ENCODE data around the gene CEP72. TPM values are rescaled to one million over a fixed set of nuclear protein-coding genes. Genes with fewer than 3 reads are reported as not detected.
"Not testable (repeated sequence)": the region's sequence is repeated elsewhere in the genome, so short reads cannot be mapped to it uniquely, and the experiment has no call there.

Gene CEP72
- total RNA-seq, 1 donor from 2014 or later: 32.3 TPM

DNA sequence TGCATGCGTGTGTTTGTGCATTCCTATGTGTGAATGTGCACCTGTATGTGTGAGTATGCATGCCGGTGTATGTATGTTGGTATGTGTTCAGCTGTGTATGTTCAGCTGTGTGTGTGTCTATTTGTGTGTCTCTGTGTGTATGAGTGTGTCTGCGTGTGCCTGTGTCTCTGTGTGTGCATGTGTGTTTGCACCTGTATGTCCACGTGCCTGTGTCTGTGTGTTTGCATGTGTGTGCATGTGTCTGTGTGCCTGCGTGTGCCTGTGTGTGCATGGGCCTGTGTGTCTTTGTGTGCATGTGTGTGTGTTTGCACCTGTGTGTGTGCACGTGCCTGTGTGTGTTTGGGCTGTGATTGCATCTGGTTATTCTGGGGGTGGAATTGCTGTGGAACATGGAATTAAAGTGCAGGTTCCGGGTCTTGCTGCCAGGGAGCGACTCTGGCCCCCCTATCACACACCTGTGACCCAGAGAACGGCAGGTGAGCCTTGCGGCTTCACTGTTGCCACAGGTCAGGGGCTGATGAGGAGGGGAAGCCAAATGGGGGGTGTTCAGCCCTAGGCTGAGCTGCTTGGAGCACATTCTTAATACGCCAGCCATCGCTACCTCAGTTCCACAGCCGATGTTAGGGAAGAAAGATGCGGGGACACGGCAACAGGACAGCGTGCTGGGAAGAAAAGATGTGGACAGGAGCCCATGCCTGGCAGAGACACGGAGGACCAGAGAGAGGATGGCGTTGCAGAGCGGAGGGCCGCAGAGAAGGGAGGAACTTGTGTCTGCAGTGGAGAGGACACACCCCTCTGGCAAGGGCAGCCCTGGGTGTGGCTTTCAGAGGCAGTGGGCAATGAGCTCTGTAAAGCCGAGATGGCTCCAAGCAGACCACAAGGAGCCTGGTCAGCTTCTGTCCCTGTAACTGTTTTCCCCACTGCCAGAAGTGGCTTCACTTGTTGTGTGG lies 84.9 kb downstream of the CEP72 start:
- intact Hi-C loops (cut with micrococcal nuclease): not testable (repeated sequence)

Other genes starting within 250 kb of the CEP72 start
- 70.0 and 72.1 TPM in 2 replicates for gene EXOC3, start 169.2 kb upstream of the CEP72 start, total RNA-seq
- gene SLC9A3, start 87.9 kb upstream of the CEP72 start, total RNA-seq: 1.5 and 1.6 TPM in 2 replicates
- 0.18 and 0.34 TPM in 2 replicates for gene TPPP, start 81.0 kb downstream of the CEP72 start, total RNA-seq
- 0.07 and 0.09 TPM in 2 replicates for gene ZDHHC11B, start 172.4 kb downstream of the CEP72 start, total RNA-seq
- gene ZDHHC11, start 238.6 kb downstream of the CEP72 start, total RNA-seq: 20.6 and 21.5 TPM in 2 replicates

Data from T-helper 2 cell treated with Interferon-gamma antibody and Interleukin-4, amounts not matched to agents 100 ng/mL and 5 ng/mL, for 36 hours (primary cell).